ENCODE measurements around the gene DAG1.

The DAG1 gene

DNA sequence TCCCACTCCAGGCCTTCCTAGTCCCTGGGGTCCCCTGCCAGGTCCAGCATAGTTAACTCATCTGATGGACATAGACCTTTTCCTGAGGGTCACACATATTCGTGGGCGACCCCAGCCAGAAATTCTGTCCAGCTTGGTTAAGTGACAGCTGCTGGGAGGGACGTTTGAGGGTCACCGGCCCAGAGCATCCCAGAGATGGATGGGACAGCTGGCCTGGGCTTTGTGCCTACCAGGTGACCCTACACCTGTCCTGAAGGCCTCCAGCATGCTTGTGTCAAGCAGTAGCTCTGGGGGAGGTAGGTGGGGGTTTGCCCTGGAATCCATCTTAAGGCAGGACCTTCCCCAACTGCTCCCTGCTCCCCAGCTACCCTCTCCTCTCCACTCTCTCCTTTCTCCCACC is 9.1 kb upstream of the DAG1 start:
- no peak for TF ChIP-seq POLR2AphosphoS5 (IDR thresholded peaks at IDR 0.05; ENCODE audit: low read depth)
- TF ChIP-seq, protein P1, sequence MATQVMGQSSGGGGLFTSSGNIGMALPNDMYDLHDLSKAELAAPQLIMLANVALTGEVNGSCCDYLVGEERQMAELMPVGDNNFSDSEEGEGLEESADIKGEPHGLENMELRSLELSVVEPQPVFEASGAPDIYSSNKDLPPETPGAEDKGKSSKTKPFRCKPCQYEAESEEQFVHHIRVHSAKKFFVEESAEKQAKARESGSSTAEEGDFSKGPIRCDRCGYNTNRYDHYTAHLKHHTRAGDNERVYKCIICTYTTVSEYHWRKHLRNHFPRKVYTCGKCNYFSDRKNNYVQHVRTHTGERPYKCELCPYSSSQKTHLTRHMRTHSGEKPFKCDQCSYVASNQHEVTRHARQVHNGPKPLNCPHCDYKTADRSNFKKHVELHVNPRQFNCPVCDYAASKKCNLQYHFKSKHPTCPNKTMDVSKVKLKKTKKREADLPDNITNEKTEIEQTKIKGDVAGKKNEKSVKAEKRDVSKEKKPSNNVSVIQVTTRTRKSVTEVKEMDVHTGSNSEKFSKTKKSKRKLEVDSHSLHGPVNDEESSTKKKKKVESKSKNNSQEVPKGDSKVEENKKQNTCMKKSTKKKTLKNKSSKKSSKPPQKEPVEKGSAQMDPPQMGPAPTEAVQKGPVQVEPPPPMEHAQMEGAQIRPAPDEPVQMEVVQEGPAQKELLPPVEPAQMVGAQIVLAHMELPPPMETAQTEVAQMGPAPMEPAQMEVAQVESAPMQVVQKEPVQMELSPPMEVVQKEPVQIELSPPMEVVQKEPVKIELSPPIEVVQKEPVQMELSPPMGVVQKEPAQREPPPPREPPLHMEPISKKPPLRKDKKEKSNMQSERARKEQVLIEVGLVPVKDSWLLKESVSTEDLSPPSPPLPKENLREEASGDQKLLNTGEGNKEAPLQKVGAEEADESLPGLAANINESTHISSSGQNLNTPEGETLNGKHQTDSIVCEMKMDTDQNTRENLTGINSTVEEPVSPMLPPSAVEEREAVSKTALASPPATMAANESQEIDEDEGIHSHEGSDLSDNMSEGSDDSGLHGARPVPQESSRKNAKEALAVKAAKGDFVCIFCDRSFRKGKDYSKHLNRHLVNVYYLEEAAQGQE (IDR thresholded peaks at IDR 0.05; ENCODE audit: insufficient replicate concordance, low read depth) = no peak
- TF ChIP-seq GABPA (IDR thresholded peaks at IDR 0.05; ENCODE audit: low read depth) = no peak
- TF ChIP-seq, protein P2, sequence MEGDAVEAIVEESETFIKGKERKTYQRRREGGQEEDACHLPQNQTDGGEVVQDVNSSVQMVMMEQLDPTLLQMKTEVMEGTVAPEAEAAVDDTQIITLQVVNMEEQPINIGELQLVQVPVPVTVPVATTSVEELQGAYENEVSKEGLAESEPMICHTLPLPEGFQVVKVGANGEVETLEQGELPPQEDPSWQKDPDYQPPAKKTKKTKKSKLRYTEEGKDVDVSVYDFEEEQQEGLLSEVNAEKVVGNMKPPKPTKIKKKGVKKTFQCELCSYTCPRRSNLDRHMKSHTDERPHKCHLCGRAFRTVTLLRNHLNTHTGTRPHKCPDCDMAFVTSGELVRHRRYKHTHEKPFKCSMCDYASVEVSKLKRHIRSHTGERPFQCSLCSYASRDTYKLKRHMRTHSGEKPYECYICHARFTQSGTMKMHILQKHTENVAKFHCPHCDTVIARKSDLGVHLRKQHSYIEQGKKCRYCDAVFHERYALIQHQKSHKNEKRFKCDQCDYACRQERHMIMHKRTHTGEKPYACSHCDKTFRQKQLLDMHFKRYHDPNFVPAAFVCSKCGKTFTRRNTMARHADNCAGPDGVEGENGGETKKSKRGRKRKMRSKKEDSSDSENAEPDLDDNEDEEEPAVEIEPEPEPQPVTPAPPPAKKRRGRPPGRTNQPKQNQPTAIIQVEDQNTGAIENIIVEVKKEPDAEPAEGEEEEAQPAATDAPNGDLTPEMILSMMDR (IDR thresholded peaks at IDR 0.05; ENCODE audit: insufficient read depth, low read length) = no peak
- no peak for TF ChIP-seq SPI1 (IDR thresholded peaks at IDR 0.05; ENCODE audit: borderline replicate concordance, low read depth)
- DNase-seq (ENCODE audit: low read depth in 1 of 2, low spot score in 1 of 2) = no peak
- H3K27ac ChIP-seq (replicated peaks) = no peak overlapping the region
- no peaks in the 10 kb centered on the region for H3K27me3 ChIP-seq (ENCODE audit: insufficient read depth, poor library complexity, severe bottlenecking)
- no peak overlapping the region for H3K4me3 ChIP-seq (replicated peaks; ENCODE audit: insufficient read depth, low read length)

DNA sequence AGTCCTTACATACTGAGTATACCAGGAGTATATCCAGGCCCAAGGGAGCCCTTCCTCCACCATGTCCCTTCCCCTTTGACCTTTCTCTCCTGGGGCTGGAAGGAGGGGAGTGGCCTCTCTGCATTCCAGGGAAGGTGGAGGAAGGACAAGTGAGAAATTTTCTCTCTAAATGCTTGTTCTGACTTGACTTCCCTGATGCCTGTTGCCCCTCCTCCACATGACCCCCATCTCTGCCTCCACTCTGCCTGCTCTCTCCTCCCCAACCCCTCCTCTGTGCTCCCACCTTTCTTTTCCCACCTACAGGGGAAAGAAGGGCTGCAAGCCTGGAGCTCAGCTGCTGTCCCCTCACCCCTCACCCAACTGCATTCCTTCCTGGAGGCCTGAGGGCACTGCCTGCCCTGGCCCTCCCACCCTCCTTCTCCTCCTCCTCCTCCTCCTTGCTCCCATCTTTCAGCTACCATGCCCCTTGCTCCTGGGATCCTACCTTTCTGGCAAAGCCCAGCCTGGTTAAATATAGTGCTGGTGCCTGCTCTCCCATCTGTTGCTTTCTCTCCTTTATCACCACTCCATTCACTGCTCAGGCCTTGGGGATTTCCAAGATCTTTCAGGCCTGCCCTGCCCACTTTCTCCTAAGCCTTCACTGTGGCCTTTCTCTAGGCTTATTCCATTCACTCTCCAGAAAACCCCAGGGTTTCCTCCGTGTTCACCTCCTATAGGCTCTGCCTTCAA is 8.5 kb upstream of the DAG1 start:
- TF ChIP-seq, protein P1 (IDR thresholded peaks at IDR 0.05; ENCODE audit: insufficient replicate concordance, low read depth) = no peak
- TF ChIP-seq SPI1 (IDR thresholded peaks at IDR 0.05; ENCODE audit: borderline replicate concordance, low read depth) (no peak), GABPA (IDR thresholded peaks at IDR 0.05; ENCODE audit: low read depth) (no peak), POLR2AphosphoS5 (IDR thresholded peaks at IDR 0.05; ENCODE audit: low read depth) (no peak)
- TF ChIP-seq, protein P2 (IDR thresholded peaks at IDR 0.05; ENCODE audit: insufficient read depth, low read length) = no peak
- no peak overlapping the region for H3K4me3 ChIP-seq (replicated peaks; ENCODE audit: insufficient read depth, low read length)
- no peak for DNase-seq (ENCODE audit: low read depth in 1 of 2, low spot score in 1 of 2)
- no peaks in the 10 kb centered on the region for H3K27me3 ChIP-seq (ENCODE audit: insufficient read depth, poor library complexity, severe bottlenecking)
- H3K27ac ChIP-seq (replicated peaks) = no peak overlapping the region

DNA sequence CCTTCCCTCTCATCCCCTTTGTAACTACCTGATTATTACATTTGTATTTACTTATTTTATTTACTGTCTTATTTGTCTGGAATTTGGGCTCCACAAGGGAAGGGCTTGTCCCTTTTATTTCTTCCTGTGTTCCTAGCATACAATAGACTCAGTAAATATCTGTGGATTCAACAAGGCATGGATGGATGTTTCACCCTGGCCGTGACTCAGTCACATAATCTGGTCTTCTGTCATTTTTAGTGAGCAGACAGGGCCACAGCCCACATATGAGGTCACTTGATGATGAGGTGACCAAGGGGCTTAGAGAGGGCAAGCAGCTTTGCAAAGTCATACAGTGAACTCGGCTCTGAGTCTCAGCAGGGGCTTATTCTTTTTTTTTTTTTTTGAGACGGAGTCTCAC is 7.8 kb upstream of the DAG1 start:
- no peaks in the 10 kb centered on the region for H3K27me3 ChIP-seq (ENCODE audit: insufficient read depth, poor library complexity, severe bottlenecking)
- H3K4me3 ChIP-seq (replicated peaks; ENCODE audit: insufficient read depth, low read length) = no peak overlapping the region
- DNase-seq (ENCODE audit: low read depth in 1 of 2, low spot score in 1 of 2) = no peak
- TF ChIP-seq, protein P2 (IDR thresholded peaks at IDR 0.05; ENCODE audit: insufficient read depth, low read length) = no peak
- TF ChIP-seq, protein P1 (IDR thresholded peaks at IDR 0.05; ENCODE audit: insufficient replicate concordance, low read depth) = no peak
- TF ChIP-seq GABPA (IDR thresholded peaks at IDR 0.05; ENCODE audit: low read depth) = no peak
- no peak for TF ChIP-seq SPI1 (IDR thresholded peaks at IDR 0.05; ENCODE audit: borderline replicate concordance, low read depth)
- no peak for TF ChIP-seq POLR2AphosphoS5 (IDR thresholded peaks at IDR 0.05; ENCODE audit: low read depth)
- H3K27ac ChIP-seq (replicated peaks) = no peak overlapping the region
